GM23338 (cell line): ENCODE data around the gene NDNF. TPM values are rescaled to one million over a fixed set of nuclear protein-coding genes. Genes with fewer than 3 reads are reported as not detected.

Experiments
- ATAC-seq: fragments of 200-7000 bp; cut with Tn5 transposase; 3 replicates; pipeline ENCODE4 v1.9.1; 2020
- DNase-seq: peaks from one replicate; pipeline ENCODE4 v3.0.0-alpha.2; 2015; ENCODE audit warnings: low spot score
- H2AFZ ChIP-seq: fragments of 200-600 bp; sonication (generic); 2 replicates; pipeline ENCODE4 v1.8.0; 2016; ENCODE audit warnings: antibody characterized with exemption, mild to moderate bottlenecking, moderate library complexity
- H3F3A ChIP-seq: fragments of 200-600 bp; sonication (generic); replicated peaks from 2 replicates; pipeline ENCODE4 v1.8.0; 2017; ENCODE audit warnings: antibody characterized with exemption, mixed run types, low read depth
- H3K27ac ChIP-seq: fragments of 200-600 bp; sonication (generic); 2 replicates; pipeline ENCODE4 v1.6.1; 2016; ENCODE audit warnings: low read depth
- H3K27me3 ChIP-seq: fragments of 200-600 bp; sonication (generic); 2 replicates; pipeline ENCODE4 v1.8.0; 2016; ENCODE audit warnings: mild to moderate bottlenecking, mixed run types, moderate library complexity; ENCODE audit not compliant: insufficient read depth
- H3K36me3 ChIP-seq: fragments of 200-600 bp; sonication (generic); 2 replicates; pipeline ENCODE4 v1.8.0; 2016; ENCODE audit warnings: mild to moderate bottlenecking; ENCODE audit not compliant: insufficient read depth
- H3K4me1 ChIP-seq: fragments of 200-600 bp; sonication (generic); 2 replicates; pipeline ENCODE4 v1.8.0; 2016; ENCODE audit warnings: mild to moderate bottlenecking, moderate library complexity; ENCODE audit not compliant: insufficient read depth
- H3K4me2 ChIP-seq: fragments of 200-600 bp; sonication (generic); 2 replicates; pipeline ENCODE4 v1.7.1; 2017; ENCODE audit warnings: mixed run types
- H3K4me3 ChIP-seq: fragments of 200-600 bp; sonication (generic); 2 replicates; pipeline ENCODE4 v1.6.1; 2016; ENCODE audit warnings: mixed run types
- H3K79me2 ChIP-seq: fragments of 200-600 bp; sonication (generic); replicated peaks from 2 replicates; pipeline ENCODE4 v1.8.0; 2017; ENCODE audit warnings: mild to moderate bottlenecking; ENCODE audit not compliant: insufficient read depth
- H3K9me2 ChIP-seq: fragments of 200-600 bp; sonication (generic); 2 replicates; pipeline ENCODE4 v1.8.0; 2017; ENCODE audit not compliant: insufficient read depth
- H4K20me1 ChIP-seq: fragments of 200-600 bp; sonication (generic); replicated peaks from 2 replicates; pipeline ENCODE4 v1.8.0; 2017; ENCODE audit warnings: mild to moderate bottlenecking; ENCODE audit not compliant: insufficient read depth
- H3K27ac Mint-ChIP-seq: 2 replicates; pipeline ENCODE4 v1.8.0; 2020; ENCODE audit warnings: inconsistent platforms, mild to moderate bottlenecking, moderate library complexity, mixed read lengths
- H3K27me3 Mint-ChIP-seq: 3 replicates; pipeline ENCODE4 v1.8.0; 2022; ENCODE audit warnings: low read depth, mild to moderate bottlenecking, moderate library complexity, mixed read lengths, inconsistent platforms; ENCODE audit not compliant: insufficient read depth, poor library complexity
- H3K36me3 Mint-ChIP-seq: 3 replicates; pipeline ENCODE4 v1.8.0; 2021; ENCODE audit warnings: low read depth, mild to moderate bottlenecking, inconsistent platforms, moderate library complexity, mixed read lengths
- H3K4me1 Mint-ChIP-seq: 3 replicates; pipeline ENCODE4 v1.8.0; 2020; ENCODE audit warnings: mild to moderate bottlenecking, inconsistent platforms, mixed read lengths
- H3K4me3 Mint-ChIP-seq: 3 replicates; pipeline ENCODE4 v1.8.0; 2021; ENCODE audit warnings: moderate library complexity, mild to moderate bottlenecking, inconsistent platforms, mixed read lengths
- H3K9me3 Mint-ChIP-seq: 3 replicates; pipeline ENCODE4 v1.8.0; 2020; ENCODE audit warnings: moderate library complexity, mild to moderate bottlenecking, inconsistent platforms, mixed read lengths
- CTCF ChIP-seq, 2 experiments: fragments of 200-600 bp in 1 of 2; sonication (generic) in 1 of 2; conservative IDR thresholded peaks; 2 replicates each; pipeline versions ENCODE4 v1.5.1 to v1.6.1; 2016 to 2017; ENCODE audit warnings: antibody characterized with exemption in 2 of 2, low read depth in 2 of 2, mild to moderate bottlenecking in 2 of 2, moderate library complexity in 1 of 2
- EZH2phosphoT487 ChIP-seq: fragments of 200-600 bp; sonication (generic); IDR thresholded peaks from one replicate; pipeline ENCODE4 v1.8.1; 2018; ENCODE audit warnings: antibody characterized with exemption; ENCODE audit not compliant: unreplicated experiment
- JUNB ChIP-seq: IDR thresholded peaks from one replicate; pipeline ENCODE4 v1.6.1; 2016; ENCODE audit warnings: antibody characterized with exemption; ENCODE audit not compliant: unreplicated experiment
- POLR2AphosphoS5 ChIP-seq: IDR thresholded peaks from 2 replicates; pipeline ENCODE4 v1.6.1; 2016; ENCODE audit warnings: antibody characterized with exemption, low read depth
- polyA plus RNA-seq: library from polyadenylated mRNA; unstranded; fragments of >200 nt; fragmentation: Nextera tagmentation; extraction: Ambion mirVana; gene quantifications from 2 replicates; pipeline ENCODE4 v1.2.1, GENCODE V29; 2016
- total RNA-seq: library from RNA; depleted of rRNA; stranded (reverse); fragments of >200 nt; shearing (Covaris generic); gene quantifications from 2 replicates; pipeline ENCODE4 v1.2.3, GENCODE V29; 2014
- TF ChIP-seq, protein P1 (sequence below): IDR thresholded peaks from 2 replicates; pipeline ENCODE4 v1.6.1; 2016; ENCODE audit warnings: antibody characterized with exemption
- TF ChIP-seq, protein P2 (sequence below): IDR thresholded peaks from one replicate; pipeline ENCODE4 v1.6.1; 2018; ENCODE audit warnings: antibody characterized with exemption; ENCODE audit not compliant: unreplicated experiment

The NDNF gene
- total and polyA plus RNA-seq, 2 experiments from 2014 or later = 0.31 to 0.73 TPM

DNA sequence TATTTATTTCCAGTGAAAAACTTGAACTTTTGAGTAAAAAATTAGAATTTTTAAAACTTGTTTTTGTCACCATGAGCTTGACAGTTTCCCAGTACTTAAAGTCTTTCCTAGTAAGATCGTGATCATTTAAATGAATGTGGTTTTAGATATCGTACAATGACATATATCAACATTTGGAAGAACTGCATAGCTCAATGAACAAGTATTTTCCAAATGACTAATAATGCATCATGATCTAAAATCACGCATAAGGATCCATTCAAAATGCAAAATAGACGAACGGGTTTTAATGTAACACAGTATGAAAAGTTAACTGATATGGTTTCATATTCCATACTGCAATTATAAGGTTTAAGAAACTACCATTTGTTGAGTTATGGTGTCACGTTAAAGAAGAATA lies 4.1 kb upstream of the NDNF start (continued):
- TF ChIP-seq, protein P1, sequence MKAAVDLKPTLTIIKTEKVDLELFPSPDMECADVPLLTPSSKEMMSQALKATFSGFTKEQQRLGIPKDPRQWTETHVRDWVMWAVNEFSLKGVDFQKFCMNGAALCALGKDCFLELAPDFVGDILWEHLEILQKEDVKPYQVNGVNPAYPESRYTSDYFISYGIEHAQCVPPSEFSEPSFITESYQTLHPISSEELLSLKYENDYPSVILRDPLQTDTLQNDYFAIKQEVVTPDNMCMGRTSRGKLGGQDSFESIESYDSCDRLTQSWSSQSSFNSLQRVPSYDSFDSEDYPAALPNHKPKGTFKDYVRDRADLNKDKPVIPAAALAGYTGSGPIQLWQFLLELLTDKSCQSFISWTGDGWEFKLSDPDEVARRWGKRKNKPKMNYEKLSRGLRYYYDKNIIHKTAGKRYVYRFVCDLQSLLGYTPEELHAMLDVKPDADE = no peak
- no peak for TF ChIP-seq JUNB
- TF ChIP-seq POLR2AphosphoS5 = no peak
- TF ChIP-seq, protein P2, sequence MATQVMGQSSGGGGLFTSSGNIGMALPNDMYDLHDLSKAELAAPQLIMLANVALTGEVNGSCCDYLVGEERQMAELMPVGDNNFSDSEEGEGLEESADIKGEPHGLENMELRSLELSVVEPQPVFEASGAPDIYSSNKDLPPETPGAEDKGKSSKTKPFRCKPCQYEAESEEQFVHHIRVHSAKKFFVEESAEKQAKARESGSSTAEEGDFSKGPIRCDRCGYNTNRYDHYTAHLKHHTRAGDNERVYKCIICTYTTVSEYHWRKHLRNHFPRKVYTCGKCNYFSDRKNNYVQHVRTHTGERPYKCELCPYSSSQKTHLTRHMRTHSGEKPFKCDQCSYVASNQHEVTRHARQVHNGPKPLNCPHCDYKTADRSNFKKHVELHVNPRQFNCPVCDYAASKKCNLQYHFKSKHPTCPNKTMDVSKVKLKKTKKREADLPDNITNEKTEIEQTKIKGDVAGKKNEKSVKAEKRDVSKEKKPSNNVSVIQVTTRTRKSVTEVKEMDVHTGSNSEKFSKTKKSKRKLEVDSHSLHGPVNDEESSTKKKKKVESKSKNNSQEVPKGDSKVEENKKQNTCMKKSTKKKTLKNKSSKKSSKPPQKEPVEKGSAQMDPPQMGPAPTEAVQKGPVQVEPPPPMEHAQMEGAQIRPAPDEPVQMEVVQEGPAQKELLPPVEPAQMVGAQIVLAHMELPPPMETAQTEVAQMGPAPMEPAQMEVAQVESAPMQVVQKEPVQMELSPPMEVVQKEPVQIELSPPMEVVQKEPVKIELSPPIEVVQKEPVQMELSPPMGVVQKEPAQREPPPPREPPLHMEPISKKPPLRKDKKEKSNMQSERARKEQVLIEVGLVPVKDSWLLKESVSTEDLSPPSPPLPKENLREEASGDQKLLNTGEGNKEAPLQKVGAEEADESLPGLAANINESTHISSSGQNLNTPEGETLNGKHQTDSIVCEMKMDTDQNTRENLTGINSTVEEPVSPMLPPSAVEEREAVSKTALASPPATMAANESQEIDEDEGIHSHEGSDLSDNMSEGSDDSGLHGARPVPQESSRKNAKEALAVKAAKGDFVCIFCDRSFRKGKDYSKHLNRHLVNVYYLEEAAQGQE = no peak
- no peak for TF ChIP-seq EZH2phosphoT487

- H3K4me2 ChIP-seq = peak overlapping the region; percentile 93
Measured at GRCh38 chr4:121073672-121074381, 1.5 kb upstream of the NDNF start.

More at GRCh38 chr4:121073672-121074381, 1.5 kb upstream of the NDNF start:
- H3K36me3 Mint-ChIP-seq = no peaks in the 10 kb centered on the region
- no peaks in the 10 kb centered on the region for H3F3A ChIP-seq
- 0 out of 4 replicates have a peak, but pooled peaks of 1 of the 2 experiments have one; percentile 14 for TF ChIP-seq CTCF (conservative IDR thresholded peaks at IDR 0.05; ENCODE audit: low read depth in 2 of 2)
- TF ChIP-seq, protein P1 = 0 out of 2 replicates have a peak, but pooled peaks have one; percentile 14
- no peak for TF ChIP-seq POLR2AphosphoS5
- peak; percentile 51 for DNase-seq
- no peaks in the 10 kb centered on the region for H3K9me3 Mint-ChIP-seq
- peaks cover 41% of the 10 kb centered on the region for H3K27me3 Mint-ChIP-seq
- peak overlapping the region; percentile 87 for H3K4me3 Mint-ChIP-seq
- H3K4me3 ChIP-seq = peak overlapping the region; percentile 88; the same call in 1 of the 2 replicates
- no peaks in the 10 kb centered on the region for H4K20me1 ChIP-seq
- H3K27me3 ChIP-seq = peaks cover 60% of the 10 kb centered on the region
- no peaks in the 10 kb centered on the region for H3K36me3 ChIP-seq
- peak; percentile 2; the same call in 2 of the 3 replicates for ATAC-seq
- H3K27ac ChIP-seq = no peak overlapping the region
- H3K4me1 Mint-ChIP-seq = peaks cover 31% of the 10 kb centered on the region
- no peaks in the 10 kb centered on the region for H3K9me2 ChIP-seq
- H3K4me1 ChIP-seq = peaks cover 25% of the 10 kb centered on the region
- no peak overlapping the region for H3K27ac Mint-ChIP-seq
- H3K79me2 ChIP-seq = no peaks in the 10 kb centered on the region
- no peak overlapping the region for H2AFZ ChIP-seq
